Midbrain (tissue), 1 donor: ENCODE measurements around the gene ELOF1.

Source experiments
- DNase-seq: peaks from one replicate; lab custom pipeline; 2025; lab: John Stamatoyannopoulos, UW

ELOF1 gene

DNA sequence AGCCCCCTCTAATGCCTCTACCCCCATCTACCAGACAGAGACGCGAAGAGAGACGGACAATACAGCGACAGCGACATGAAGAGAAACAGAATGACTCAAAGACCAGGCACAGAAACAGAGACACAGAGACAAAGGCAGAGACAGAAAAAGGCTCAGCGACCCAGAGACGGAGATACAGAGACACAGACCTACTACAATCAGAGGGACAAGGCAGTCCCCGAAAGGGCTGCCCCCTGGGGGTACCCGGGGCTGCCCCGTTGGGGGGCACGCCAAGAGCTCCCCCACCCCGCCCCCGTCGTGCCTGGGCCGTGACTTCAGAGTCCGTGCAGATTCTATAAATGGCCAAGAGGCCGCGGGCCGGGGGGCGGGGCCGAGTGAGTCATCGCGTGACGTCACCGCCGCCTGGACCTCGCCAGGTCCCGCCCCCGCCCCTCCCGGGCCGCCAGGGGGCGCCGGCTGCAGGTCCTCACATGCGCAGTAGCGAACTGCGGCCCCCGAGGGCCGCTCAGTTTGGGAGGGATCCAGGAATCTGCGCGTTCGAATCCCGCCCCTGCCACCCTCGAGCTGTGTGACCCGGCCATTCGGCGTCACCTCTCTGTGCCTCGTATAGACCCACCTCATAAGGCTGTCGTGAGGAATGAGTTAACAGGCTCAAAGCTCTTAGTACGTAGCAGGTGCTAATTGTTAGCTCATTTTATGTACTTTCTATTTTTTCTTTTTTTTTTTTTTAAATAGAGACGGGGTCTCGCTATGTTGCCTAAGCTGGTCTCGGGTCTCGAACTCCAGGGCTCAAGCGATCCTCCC is 23.0 kb downstream of the ELOF1 start:
- DNase-seq = peak; percentile 88

DNA sequence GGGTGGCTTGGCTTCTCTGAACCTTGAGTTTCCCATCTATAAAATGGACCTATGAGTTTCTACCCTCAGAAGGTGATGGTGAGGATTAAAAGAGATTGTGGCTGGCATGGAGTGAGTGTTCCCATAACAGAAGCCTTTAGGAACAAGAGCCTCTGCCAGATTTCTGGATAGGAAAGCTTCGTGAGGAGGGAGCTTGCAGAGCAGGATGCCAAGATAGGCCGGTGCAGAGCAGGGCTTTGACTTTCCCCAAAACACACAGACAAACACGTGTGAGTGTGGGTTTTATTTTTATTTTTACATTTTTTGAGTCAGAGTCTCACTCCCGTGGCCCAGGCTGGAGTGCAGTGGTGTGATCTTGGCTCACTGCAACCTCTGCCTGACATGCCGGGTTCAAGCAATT is 24.1 kb downstream of the ELOF1 start:
- no peak for DNase-seq

DNA sequence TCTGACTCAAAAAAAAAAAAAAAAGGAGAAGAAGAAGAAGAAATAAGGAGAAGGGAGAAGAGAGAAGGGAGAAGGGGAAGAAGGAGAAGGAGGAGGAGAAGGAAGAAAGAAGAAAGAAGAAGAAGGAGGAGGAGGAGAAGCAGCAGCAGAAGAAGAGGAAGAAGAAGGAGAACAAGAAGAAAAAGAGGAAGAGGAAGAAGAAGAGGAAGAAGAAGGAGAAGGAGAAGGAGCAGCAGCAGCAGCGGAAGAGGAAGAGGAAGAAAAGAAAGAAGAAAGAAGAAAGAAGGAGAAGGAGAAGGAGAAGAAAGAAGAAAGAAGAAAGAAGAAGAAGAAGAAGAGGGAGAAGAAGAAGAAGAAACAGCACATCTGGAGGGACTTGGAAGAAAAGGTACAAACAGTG is 24.5 kb downstream of the ELOF1 start:
- no peak for DNase-seq

DNA sequence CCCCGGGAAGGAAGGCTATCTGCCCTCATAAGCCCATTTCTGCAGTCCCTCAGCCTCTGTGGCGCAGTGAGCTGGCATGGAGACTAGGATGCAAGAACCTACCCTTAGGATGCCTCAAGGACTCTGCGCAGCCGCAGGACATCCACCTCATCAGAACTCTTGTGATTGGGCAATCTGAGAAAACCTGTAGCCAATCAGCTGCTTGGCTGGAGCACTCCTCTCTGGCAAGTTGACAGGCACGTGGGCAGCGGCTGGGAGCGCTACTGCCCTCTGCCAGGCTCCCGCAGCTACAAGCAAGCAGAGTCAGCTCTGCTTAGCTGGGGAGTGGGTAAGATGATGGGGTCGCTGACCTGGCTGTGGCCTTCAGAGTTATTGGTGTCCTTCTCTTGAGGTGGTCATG is 28.6 kb downstream of the ELOF1 start:
- peak; percentile 95 for DNase-seq

DNA sequence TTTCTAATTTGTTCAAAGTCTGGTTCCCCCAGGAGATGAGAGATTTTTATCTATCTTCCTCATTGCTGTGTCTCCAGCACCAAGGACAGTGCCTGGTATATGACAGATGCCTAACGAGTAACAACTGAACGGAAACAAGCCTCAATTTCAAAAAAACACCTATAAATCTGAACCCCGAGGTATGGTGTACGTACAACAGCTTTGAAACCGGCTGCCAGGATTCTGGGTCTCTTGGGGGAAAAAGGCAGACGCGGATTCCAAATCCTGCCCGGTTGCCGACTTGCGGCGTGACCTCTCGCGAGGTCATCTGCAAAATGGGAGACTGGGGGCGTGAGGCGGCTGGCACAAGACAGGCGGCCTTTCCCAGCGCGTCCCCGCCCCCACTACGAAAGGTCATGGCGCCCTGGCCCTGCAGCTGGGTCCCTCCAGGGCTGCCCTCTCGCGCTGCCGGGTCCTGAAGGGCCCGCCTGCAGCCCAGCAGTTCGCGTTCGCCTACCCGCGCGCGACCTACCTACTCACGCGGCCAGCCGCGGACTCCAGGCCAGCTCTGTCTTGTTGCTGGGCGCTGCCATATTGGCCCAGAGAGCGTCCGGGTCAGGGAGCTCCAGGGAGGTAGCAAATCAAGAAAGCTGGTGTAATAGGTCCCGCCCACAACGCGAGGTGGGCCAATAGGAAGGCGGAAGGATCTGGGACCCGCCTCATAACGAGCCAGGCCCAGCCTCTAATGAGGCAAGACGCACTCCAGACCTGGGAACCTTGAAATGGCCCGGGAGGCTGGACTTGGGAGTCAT is 30.3 kb downstream of the ELOF1 start, which contains the start of gene ECSIT:
Gene ECSIT, minus strand, starts transcription at position 584 of the 791 bp plus-strand sequence. CDS start 9,964 bp downstream, outside the sequence.
- DNase-seq = peak; percentile 97

DNA sequence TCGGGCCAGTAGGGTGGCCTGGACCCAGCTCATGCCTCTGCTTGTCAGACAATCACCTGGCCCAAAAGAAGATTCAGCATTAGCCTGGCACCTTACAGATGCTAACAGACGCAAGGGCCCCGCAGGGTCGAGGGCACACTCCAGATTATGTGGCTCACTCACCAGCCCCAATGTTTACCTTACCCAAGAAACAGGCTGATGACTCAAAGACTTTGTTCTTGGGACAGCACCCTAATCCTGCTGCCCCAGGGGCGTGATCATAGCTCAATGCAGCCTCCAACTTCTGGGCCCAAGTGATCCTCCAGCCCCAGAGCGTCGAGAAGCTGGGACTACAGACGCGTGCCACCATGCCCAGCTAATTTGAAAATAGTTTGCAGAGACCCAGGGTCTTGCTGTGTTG is 39.9 kb downstream of the ELOF1 start:
- DNase-seq = no peak

DNA sequence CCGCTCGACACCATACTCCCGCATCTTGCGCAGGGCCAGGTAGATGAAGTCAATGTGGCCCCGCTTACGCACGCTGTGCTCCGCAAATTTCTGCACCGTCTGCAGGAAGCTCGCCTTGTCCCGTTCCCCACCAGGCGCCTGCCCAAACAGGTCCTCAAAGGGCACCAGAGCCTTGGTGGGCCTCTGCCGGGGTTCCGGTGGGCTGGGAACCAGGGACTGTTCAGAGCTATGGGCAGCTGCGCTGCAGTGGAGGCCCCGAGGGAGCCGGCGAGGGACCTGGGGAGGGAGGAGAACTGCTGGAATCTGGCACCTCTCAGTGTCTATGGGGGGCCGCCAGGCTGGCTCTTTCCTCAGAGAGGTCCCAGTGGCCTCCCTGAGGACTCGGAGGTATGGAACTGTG is 45.1 kb downstream of the ELOF1 start:
- DNase-seq = no peak

DNA sequence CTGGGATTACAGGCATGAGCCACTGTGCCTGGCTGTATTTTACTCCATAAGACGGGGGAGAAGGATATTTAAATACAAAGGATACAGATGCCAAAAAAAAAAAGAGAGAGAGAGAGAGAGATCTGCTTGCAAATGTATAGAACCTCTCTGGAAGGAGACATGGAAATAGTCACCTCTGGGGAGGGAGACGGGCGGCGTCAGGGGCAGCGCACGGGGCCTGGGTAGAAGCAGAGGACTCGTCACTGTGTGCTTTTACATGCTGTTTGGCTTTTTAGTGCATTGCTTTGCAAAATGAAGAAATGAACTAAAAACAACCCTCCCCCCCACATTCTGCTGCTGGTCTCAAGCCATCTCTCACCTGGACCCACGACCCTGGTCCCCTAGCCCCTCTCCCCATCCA is 48.6 kb downstream of the ELOF1 start:
- no peak for DNase-seq

DNA sequence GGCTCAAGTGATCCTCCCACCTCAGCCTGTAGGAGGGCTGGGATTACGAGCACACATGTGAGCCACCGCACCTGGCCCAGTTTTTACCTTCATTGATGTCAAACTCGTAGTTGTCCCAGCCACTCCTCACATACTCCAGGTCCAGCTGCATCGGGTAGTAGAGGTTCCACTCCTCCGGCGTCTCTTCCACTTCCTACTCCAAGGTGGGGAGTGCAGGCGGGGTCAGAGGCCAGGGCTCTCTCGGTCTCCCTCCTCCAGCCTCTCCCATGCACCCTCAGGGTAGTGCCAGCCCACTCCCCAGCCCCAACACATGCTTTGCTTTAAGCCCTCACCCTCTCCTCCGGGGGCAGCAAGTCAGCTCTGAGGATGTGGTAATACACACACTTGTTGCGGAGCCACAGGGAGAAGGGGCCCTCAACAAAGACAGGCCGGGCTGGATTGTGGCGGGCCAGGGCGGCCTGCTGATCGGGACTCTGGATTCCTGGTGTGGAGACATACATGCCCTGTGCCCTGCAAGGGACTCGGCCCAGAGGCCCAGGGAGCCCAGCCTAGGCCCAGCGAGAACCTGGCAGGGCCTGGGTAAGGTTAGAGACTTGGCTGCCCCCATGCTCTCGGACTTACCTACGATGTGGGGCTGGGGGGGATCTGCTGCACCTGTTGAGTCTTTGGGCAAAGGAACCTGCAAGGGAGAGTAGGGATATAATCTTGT is 51.5 kb downstream of the ELOF1 start:
- no peak for DNase-seq

DNA sequence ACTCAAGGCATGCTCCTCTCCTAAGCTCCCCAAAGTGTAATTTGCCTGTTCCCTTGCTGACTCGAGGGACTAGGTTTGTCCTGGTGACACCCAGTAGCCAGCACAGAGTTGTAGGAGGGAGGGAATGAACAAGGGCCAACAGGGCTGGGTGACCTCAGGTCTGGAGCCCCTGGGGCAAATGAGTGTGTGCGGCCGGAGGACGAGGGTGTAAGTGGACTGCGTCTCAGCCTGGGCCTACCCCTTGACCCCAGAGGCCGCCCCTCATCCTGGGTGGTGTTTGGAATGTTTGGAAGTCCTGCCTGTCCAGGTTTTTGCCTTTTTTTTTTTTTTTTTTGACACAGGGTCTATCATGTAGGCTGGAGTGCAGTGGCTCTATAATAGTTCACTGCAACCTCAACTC is 52.1 kb downstream of the ELOF1 start:
- DNase-seq = no peak

DNA sequence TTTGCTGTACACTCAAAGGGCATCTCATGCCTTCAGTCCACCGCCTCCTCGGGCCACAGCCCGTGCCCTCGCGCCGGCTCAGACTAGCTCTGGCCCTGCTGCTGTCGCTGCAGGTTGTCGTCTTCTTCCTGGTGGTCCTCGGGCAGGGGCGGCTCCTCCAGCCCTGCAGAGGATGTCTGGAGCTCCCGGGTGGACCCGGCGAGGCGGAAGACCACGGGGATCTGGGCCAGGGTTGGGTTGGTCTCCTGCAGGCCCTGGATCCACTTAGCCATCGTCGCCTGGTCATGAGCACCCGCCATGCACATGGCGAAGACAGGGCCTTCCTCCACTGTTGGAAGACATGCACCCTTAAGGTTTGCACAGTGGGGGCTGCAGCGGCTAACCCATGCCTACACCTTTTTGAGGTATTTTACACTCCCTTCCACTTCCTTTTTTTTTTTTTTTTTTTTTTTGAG is 52.9 kb downstream of the ELOF1 start:
- DNase-seq = no peak

DNA sequence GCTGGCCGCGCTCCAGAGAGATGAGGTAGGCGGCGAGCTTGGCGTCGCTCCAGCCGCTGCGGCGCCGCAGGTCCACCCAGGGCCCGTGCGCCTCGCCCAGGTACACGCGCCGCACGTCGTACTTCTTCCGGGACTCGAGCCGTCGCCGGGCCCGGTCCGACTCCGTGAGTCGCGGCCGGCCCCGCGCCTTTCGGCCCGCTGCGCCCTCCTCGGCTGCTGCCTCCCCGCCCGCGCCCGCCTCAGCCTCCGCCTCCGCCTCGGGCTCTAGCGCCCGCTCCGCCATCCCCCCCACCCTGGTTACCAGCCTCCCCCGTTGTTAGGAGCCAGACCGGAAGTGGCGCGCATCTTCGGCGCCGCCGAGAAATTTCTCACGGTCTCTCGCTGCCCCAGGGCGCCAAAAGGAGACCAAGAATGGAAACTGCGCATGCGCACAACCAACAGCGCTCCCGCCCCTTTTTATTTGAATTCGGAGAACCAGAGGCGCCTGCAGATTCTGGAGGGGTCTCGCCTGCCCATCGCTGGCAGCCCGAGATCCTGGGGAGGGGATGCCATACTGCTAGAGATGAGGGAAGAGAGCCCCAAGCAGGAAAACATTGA is 53.4 kb downstream of the ELOF1 start, which contains the start of gene ZNF653:
Gene ZNF653, minus strand, starts transcription at position 336 of the 597 bp plus-strand sequence. Its CDS starts 53 bp downstream, at position 283.
- peak; percentile 93 for DNase-seq

DNA sequence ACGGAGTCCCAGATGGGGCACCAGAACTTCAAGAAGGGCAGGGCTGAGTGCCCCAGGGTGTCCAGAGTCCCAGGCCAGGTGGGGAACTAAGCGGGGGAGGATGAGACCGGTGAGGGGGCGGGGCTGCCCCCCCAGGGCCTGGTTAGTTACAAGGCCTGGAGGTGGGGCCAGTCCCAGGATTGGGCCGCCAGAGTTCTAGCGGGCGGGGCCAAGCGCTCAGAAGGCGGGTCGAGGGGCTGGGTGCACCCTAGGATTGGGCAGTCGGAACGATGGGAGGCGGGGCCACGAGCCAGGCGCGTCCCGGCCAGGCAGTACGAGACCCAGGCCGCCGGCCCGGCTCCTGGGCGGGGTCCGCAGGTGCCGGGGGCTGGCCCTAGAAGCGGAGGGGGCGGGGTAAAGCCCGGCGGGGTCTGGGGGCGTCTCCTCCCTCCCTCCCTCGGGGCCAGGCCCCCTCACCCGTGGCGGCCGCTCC is 54.0 kb downstream of the ELOF1 start:
- DNase-seq = peak; percentile 96

DNA sequence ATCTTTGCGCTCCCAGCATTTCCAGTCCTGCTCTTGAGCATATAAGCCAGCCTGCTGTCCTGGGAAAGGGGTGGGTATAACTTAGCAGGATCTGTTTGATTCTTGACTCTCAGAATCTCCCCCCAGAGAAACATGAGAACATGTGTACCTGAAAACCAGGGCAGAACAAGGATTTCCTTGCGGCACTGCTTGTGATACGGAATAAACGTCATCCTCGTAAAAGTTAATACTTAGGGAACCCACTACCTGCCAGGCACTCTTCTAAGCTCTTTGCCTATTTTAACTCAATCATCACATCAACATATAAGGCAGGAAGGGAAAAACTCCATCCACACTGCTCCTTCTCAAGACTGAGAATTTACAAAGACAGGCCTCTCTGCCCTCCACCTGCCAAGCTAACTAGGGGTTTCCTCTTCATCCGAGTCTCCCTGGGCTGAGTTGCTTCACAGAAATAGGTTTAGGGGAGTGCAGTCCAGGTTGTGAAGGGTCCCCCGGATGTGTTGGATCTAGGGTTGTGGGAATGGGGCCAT is 54.5 kb downstream of the ELOF1 start:
- DNase-seq = no peak
